Right lobe of liver (tissue), 6 donors: ENCODE measurements around the gene FGF16. TPM values are rescaled to one million over a fixed set of nuclear protein-coding genes. Genes with fewer than 3 reads are reported as not detected.

Experiments used
- ATAC-seq, 4 donors: fragments of 200-7000 bp; cut with Tn5 transposase; one replicate each; pipeline ENCODE4 v1.9.1; 2020; ENCODE audit warnings: mild to moderate bottlenecking in 4 of 4, moderate library complexity in 4 of 4
- DNase-seq, 3 donors: peaks; one replicate each; pipeline ENCODE4 v3.0.0-alpha.2; 2020
- H3K27ac ChIP-seq, 3 donors: fragments of 200-600 bp; one replicate each; pipeline ENCODE4 v1.8.0; 2022
- H3K27me3 ChIP-seq, 2 donors: fragments of 200-600 bp; one replicate each; pipeline ENCODE4 v1.8.0; 2022
- H3K36me3 ChIP-seq, 4 donors: fragments of 200-600 bp; sonication (generic) in 1 of 4; one replicate each; pipeline versions ENCODE4 v1.5.1 to v1.8.0; 2017 to 2022; ENCODE audit warnings: control low read depth in 1 of 4
- H3K4me1 ChIP-seq, 4 donors: fragments of 200-600 bp; sonication (generic) in 1 of 4; one replicate each; pipeline versions ENCODE4 v1.5.1 to v1.8.0; 2017 to 2022; ENCODE audit warnings: control low read depth in 1 of 4
- H3K4me3 ChIP-seq, 3 donors: fragments of 200-600 bp; one replicate each; pipeline ENCODE4 v1.8.0; 2022
- H3K9me3 ChIP-seq, 4 donors: fragments of 200-600 bp; sonication (generic) in 1 of 4; one replicate each; pipeline versions ENCODE4 v1.5.1 to v1.8.0; 2017 to 2022; ENCODE audit warnings: control low read depth in 1 of 4
- POLR2A ChIP-seq: fragments of 450-650 bp; IDR thresholded peaks from one replicate; pipeline ENCODE4 v1.6.1; 2017; ENCODE audit warnings: antibody characterized with exemption, mild to moderate bottlenecking
- WGBS: methylation state at CpG from one replicate; pipeline ENCODE4 v1.1.6; 2018; ENCODE audit warnings: low coverage, low lambda C conversion rate; ENCODE audit not compliant: insufficient coverage; ENCODE audit errors: missing lambda C conversion rate; 5-methylcytosine and 5-hydroxymethylcytosine counted together
- intact Hi-C, 2 donors: fragments of 100-400 bp; cut with DNase I; formaldehyde crosslinking; loops; one replicate each; pipeline versions ENCODE4 v1.11.2 to v1.14.1; 2022
- total RNA-seq, 6 experiments: library from RNA; depleted of rRNA in 2 of 6; stranded (reverse); fragments of >200 nt in 2 of 6; fragmentation: NEBNext Ultra II Directional in 3 of 6; extraction: Animal tissue kit (Norgen Biotek cat#: 25700) in 3 of 6; gene quantifications; one replicate each; pipeline versions ENCODE4 v1.1.0 to v1.2.4, GENCODE V29; 2016 to 2023
- TF ChIP-seq, protein P1 (sequence below), 4 donors: fragments of 200-600 bp in 3 of 4; fragments of 450-650 bp in 1 of 4; IDR thresholded peaks; one replicate each; pipeline versions ENCODE4 v1.5.1 to v1.8.0; 2016 to 2022; ENCODE audit warnings: antibody characterized with exemption in 4 of 4, mild to moderate bottlenecking in 2 of 4
- donor health status: DM: no; HTN: yes; CAD: no.
- donor health status: DM: no; HTN: no; CAD: no.
- donor health status: DM: no; HTN: no; CAD: no.
- donor health status: DM: no; HTN: yes; CAD: no.
- donor health status: DM: no; HTN: yes; CAD: no.

FGF16 gene
- total RNA-seq, 6 experiments from 2014 or later, result not detected

- TF ChIP-seq, protein P1, sequence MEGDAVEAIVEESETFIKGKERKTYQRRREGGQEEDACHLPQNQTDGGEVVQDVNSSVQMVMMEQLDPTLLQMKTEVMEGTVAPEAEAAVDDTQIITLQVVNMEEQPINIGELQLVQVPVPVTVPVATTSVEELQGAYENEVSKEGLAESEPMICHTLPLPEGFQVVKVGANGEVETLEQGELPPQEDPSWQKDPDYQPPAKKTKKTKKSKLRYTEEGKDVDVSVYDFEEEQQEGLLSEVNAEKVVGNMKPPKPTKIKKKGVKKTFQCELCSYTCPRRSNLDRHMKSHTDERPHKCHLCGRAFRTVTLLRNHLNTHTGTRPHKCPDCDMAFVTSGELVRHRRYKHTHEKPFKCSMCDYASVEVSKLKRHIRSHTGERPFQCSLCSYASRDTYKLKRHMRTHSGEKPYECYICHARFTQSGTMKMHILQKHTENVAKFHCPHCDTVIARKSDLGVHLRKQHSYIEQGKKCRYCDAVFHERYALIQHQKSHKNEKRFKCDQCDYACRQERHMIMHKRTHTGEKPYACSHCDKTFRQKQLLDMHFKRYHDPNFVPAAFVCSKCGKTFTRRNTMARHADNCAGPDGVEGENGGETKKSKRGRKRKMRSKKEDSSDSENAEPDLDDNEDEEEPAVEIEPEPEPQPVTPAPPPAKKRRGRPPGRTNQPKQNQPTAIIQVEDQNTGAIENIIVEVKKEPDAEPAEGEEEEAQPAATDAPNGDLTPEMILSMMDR (IDR thresholded peaks at IDR 0.05), result no peak
- no peak for TF ChIP-seq POLR2A
- Histone ChIP-seq H3K27ac (no peak overlapping the region), H3K9me3 (no peaks in the 10 kb centered on the region), H3K27me3 (no peaks in the 10 kb centered on the region), H3K4me3 (no peak overlapping the region), H3K36me3 (no peaks in the 10 kb centered on the region), H3K4me1 (no peaks in the 10 kb centered on the region)
- ATAC-seq, result no peak
- intact Hi-C loops, result no loop called here
- no peak for DNase-seq
- WGBS, result 44% methylated on average over 14 of the region's 73 CpGs
These were observed 722 bp downstream of the FGF16 start for GRCh38 chrX:77447653-77448569.

- DNase-seq (no peak), ATAC-seq (no peak)
- H3K4me3 ChIP-seq, result no peak overlapping the region
- WGBS, result no CpG with 5 or more reads among the region's 3 CpGs
- H3K27ac ChIP-seq, result no peak overlapping the region
- intact Hi-C loops, result no loop called here
- no peaks in the 10 kb centered on the region for H3K27me3 ChIP-seq
- H3K9me3 ChIP-seq, result no peaks in the 10 kb centered on the region
- H3K4me1 ChIP-seq, result no peaks in the 10 kb centered on the region
- no peaks in the 10 kb centered on the region for H3K36me3 ChIP-seq
- TF ChIP-seq, protein P1 (IDR thresholded peaks at IDR 0.05), result no peak
- no peak for TF ChIP-seq POLR2A
These were observed 3.2 kb downstream of the FGF16 start for GRCh38 chrX:77450415-77450814.

DNA sequence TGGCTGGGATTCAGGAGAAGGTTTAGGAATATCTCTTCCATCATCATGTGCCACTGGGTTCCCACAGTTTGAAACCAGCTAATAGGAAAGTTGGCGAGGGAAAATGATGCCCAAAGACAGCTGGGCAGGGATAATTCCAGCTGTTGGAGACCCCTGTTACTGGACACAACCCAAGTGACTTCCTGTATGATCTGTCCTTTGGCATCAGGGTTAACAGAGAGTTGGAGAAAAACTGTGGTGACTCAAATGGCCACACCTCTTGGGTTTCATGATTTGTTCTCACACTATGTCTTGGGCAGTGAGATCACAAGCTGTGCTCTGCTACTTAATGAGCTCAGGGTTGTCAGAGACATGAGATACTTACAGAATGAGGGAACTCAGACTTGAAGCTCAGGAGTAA is 3.8 kb downstream of the FGF16 start:
- intact Hi-C loops, result no loop called here
- Histone ChIP-seq H3K4me1 (no peaks in the 10 kb centered on the region), H3K27me3 (no peaks in the 10 kb centered on the region), H3K36me3 (no peaks in the 10 kb centered on the region), H3K27ac (no peak overlapping the region), H3K9me3 (no peaks in the 10 kb centered on the region), H3K4me3 (no peak overlapping the region)
- ATAC-seq, result no peak
- no peak for DNase-seq
- TF ChIP-seq, protein P1 (IDR thresholded peaks at IDR 0.05), result no peak
- no peak for TF ChIP-seq POLR2A
- WGBS, result 43% methylated on average over 1 of the region's 1 CpG

DNA sequence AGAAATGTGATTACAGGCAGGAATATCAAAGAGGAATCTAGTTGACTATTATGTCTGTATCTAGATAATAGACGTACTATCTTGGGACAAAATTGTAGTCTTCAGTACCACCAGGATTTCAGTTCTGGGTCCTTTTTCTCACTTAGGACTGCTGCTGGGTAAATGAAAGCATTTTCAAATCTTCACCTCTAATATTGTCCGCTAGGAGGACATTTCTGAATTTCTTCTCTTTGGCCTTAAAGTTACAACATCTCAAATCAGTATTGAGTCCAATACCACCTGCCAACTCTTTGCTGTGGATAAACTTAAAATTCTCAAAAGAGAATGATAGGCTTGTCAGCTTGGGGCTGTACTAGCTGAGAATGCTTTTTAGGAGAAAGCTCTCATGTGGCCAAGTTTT is 6.0 kb downstream of the FGF16 start:
- DNase-seq (no peak), ATAC-seq (no peak)
- H3K9me3 ChIP-seq, result no peaks in the 10 kb centered on the region
- intact Hi-C loops, result no loop called here
- 38% methylated on average over 2 of the region's 2 CpGs for WGBS
- no peaks in the 10 kb centered on the region for H3K4me1 ChIP-seq
- H3K27me3 ChIP-seq, result no peaks in the 10 kb centered on the region
- no peaks in the 10 kb centered on the region for H3K36me3 ChIP-seq
- no peak overlapping the region for H3K27ac ChIP-seq
- H3K4me3 ChIP-seq, result no peak overlapping the region
- no peak for TF ChIP-seq POLR2A
- TF ChIP-seq, protein P1 (IDR thresholded peaks at IDR 0.05), result peak in 2 of 4 donors; percentile 6 to 12
